ENCODE data around the gene TRIM27.
A peak's percentile ranks its signal among the peaks of the same experiment; 100 is the strongest.
"Not testable (repeated sequence)": the region's sequence is repeated elsewhere in the genome, so short reads cannot be mapped to it uniquely, and the experiment has no call there.

Gene TRIM27

DNA sequence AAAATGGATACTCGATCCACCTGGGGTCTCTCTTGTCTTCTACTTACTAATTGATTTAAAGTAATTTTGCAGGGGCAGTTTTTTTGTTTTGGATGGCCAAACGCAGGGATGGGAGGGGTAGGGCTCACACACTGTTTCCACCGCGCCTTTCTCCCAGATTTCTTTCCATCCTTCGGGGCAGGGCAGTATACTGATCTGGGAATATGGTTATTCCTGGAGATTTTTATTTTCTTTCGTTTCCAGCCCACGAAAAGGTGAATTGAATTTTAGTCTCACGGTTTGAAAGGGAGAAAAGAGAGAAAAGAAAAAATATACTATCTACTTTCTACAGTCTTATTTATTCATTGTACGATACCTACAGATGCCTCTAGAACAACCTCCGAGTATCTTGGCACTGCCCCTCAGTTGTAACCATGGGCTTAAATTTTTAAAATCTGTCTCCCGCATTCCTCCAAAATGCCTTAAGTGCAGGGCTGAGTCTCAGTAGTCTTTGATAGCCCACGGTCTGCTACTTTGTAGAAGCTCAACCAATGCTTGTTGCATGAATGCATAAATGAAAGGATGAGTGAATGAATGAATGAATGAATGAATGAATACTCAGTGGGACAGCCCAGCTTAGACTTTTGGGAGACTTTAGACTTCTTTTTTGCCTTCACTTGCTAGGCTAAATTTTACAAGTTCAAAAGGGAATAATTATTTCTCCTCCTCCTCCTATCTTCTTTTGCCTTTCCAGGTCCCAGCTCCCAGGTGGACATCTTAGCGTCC, 18.1 kb upstream of the TRIM27 start:
- no peak for DNase-seq

DNA sequence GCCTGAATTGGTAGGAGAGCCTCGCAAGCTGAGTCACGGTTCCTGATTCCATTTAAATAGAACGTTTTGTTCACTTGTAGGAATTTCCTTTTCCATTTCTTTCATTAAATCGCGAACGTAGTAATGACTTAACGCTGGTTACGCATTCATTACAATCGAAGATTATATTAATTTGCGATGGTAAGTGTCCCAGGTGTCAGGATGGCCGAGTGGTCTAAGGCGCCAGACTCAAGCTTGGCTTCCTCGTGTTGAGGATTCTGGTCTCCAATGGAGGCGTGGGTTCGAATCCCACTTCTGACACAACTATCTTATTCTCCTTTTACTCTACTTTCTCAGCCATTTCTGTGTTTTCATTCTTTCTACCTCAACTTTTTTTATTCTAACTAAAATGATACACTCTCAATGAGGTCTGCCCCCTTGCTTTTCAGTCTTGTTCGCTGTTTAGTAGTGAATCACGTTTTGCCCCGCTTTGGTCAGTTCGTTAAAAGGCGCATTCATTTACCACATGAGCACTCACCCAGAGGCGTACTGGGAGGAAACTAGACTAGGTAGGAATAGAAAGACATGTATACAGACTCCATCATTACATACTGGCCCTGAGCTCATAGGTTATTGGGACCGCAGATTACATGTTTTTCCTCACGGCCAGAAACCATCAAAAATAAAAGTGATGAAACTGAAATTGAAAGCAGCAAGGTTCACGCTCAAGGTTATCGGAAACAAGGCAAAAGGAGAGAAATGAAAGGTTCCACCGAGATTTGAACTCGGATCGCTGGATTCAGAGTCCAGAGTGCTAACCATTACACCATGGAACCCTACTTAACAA, 17.3 kb upstream of the TRIM27 start:
- peak; percentile 91 for DNase-seq

DNA sequence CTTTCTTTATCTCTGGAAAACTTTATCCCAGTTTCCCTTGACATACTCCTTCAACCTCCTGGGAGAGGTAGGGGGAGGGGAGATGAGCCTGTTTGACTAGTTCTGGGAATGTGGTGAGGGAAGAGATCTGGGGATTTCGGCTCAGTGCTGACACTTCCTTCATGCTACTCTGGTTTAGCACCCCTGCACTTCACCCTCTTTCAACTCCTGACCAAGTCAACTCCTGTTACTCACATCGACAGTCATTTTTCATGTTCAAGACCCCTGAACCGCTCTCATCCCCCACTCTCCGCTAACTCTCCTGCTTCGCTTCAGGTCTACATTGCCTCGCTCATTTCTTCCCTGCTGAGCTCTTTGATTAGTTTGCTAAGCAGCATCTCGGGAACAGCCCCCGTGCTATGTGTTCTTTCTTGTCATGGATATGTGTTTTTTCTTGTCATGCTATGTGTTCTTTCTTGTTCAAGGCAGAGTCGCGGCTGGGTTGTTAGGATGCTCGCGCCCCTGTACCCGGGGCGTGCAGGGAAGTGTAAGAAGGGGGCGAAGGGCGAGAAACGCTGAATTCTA, 16.6 kb upstream of the TRIM27 start:
- peak; percentile 54 for DNase-seq

DNA sequence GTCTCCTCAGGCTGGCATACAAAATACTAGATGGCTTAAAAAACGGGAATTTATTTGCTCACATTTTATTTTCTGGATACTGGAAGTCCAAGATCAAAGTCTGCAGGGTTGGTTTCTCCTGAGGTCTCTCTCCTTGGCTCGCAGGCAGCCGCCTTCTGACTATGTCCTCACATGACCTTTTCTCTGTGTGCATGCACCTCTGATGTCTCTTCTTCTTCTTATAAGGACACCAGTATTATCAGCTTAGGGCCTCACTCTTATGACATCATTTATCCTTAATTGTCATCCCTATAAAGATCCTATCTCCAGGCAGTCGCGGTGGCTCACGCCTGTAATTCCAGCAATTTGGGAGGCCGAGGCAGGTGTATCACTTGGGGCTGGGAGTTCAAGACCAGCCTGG, 9.3 kb upstream of the TRIM27 start:
- DNase-seq: no peak

DNA sequence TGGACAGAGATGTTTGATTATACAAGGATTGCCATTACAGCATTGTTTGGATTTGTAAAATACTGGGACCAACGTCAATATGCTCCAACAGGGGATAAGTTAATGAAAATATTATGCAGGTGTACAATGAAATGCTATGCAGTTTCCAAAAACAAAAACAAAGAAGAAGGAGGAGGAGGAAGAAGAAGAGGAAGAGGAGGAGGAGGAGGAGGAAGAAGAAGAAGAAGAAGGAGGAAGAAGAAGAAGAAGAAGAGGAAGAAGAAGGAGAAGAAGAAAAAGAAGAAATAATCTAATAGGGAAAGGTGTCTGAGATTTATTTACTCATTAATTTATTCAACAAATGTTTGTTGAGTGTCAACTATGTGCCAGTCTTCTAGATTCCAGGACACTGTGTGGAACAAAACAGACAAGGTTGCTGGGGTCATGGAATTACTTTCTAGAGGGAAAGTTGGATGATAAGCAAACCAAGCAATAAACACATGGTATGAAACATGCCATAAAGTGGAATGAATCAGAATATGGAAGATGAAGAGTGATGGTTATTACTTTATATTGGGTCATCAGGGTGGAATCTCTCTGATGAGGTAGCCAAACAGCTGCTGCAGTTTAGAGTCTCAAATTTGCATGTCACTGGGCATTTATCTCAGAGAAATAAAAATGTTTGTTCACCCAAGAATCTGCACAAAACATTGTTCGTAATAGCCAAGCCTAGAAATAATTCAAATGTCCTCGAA, 6.3 kb upstream of the TRIM27 start:
- DNase-seq: no peak

DNA sequence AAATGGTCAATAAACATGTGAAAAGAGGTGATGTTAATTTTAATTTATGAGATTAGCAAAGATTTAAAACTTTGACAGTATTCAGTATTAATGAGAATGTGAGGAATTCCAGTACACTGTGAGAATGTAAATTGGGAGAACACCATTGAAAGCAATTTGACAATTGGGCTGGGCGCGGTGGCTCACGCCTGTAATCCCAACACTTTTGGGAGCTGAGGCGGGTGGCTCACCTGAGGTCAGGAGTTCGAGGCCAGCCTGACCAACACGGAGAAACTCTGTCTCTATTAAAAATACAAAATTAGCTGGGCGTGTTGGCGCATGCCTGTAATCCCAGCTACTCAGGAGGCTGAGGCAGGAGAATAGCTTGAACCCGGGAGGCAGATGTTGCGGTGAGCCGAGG, 5.6 kb upstream of the TRIM27 start:
- DNase-seq: not testable (repeated sequence)

DNA sequence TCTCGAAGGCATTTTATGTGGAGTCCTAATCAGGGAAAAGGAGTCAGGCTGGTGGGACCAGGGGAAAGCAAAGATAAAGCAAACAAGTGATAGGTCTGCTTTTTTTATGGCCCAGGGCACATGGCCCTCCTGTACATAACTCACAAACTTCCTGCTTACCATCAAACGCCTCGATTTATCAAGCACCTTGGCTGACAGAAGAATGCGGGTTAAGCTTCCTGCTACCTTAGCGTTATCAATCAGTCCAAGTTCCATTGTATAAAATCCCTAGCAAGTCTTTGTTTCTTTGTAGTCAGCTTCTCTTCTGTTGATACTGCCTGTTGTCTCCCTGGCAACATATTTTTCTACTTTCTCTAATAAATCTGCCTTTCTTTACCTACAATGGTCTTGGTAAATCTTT, 4.1 kb upstream of the TRIM27 start:
- no peak for DNase-seq

DNA sequence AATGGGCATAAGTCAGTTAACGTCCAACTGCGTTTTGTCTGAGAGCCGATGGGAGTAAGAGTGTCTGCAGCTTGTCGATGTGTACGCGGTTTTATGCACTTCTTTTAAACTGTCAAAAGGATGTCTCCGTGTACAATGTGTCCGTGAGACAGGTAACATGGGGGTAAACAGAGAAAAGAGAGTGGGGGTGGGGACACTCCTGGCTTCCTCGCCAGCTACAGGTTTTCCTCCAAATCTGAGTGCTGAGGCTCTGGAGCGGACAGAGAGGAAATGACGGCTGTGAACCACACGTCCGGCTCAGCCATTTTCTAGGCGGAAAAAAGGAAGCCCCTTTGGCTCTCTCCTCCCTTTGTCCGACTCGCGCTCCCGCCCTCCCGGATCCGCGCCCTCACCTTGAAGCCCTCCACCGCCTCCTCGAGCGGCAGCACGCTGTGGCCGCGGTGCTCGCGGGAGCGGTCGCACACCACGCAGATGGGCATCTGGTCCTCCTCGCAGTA, 916 bp downstream of the TRIM27 start:
- DNase-seq: peak; percentile 68

DNA sequence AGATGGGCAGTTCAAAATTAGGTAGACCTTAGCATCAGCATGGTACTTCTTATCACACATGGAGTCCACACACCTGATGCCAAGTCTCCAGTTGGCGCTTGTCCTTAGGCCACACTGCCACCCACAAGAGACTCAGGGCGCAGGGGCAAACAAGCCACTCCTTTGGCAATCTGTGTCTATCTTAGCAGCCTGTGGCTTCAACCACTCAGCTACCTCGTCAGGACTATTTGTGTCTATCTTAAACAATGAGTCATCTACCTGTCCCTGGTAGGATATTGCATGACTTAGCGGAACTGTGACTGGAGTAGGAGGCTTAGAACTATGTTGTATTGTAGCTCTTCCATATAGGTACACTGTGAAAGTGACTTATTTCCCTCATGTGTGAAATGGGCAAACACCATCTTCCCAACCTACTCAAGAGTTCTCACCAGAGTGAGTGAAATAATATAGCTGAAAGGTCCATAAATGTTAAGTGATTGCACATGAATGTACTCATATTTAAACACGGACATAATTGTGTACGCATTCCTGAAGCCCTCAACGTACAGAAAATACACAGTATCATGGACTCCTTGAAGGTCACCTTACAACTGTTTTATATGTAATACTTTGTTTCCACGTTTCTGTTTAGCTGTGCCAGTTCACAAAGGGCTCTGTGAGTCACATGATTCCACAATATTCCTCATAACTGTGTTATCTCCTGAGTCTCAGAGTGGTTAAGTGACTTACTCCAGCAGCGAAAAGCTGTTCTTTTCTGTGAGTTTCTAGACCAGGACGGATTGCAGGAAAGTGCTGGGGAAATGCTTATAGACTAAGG, 1.6 kb downstream of the TRIM27 start:
- peak; percentile 49 for DNase-seq

DNA sequence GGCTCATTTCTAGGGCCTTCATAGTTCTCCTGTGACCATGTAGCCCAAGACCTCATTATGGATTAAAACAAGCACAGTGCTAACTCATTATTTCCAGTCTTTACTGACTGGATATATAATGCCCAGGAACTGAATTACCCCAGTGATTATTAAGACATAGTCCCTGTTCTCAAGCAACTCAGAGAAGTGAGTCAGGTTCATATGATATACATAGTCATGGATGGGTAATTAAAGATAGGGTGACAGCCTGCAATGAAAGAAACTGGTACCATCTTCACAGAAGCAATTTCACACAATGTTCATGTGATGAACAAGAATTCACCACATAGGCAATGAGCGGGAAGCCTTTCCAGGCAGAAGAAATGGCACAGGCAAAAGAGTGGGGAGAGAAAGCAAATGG, 3.5 kb downstream of the TRIM27 start:
- peak; percentile 80 for DNase-seq

DNA sequence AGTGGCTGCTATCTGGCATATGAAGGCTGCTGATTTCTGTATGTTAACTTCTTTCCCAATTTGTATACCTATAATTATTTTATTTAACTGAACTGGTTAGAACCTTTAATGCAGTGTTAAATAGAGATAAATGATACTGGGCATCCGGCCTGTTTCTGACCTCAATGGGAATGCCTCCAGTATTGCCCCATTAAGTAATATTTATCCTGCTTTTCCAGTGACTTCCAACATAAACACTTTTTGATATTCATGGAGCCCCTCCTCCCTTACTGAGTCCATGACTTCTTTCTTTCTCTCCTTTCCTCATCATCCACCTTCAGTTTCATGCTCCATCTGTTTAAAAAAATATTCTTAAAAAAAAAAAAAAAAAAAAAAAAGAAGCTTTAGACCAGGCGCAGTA, 8.8 kb downstream of the TRIM27 start:
- DNase-seq: no peak

DNA sequence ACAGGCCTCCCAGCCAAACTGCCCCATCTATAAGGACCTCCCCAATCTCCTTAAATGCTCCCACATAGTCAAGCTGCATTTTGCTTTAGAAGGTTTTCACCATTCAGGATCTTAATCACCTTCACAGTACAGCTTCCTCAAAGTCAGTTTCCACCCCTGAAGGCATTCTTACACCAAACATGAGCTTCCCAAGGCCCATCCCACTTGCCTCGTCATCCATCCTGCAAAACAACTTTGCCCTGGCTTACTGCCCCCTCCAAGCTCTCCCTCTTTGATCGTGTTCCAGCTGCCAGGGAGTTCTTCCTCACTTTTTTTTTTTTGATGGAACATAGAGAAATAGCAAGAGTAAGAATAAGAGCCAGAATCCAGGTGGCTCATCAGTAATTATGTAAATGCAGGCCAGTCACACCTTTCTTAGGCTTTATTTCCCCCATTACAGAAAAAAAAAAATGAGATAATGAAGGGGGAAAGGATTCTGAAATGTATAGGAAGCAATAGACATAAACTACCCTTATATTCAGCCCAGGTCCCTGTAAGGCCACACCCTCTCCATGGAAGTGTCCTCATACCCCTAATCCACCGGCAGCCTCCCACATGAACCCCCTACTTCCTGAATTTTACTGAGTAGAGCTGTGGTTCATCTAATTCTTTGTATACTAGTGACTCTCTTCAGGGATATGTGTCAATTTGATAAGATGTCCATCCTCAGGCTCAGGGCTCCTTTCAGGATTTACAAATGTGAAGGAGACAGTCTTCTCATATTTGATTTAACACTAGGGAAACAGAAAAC, 12.7 kb downstream of the TRIM27 start:
- peak; percentile 51 for DNase-seq

DNA sequence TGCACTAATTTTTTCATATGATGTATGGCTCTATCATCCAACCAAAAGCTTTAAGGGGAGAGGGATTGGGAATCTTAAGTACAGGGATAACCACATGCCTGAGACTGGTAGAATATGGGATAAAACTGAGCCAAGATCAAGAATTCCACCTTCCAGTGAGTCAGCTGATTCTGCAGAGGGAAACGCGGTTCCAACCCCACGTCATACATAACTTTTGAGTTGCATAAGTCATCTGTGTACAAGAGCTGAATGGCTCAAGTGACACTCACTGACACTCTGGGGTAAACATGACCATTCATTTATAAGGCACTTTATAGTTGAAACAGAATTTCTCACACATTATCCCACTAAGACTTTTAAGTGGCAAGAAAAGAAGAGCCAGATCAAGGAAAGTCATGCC, 16.4 kb downstream of the TRIM27 start:
- DNase-seq: peak; percentile 72

DNA sequence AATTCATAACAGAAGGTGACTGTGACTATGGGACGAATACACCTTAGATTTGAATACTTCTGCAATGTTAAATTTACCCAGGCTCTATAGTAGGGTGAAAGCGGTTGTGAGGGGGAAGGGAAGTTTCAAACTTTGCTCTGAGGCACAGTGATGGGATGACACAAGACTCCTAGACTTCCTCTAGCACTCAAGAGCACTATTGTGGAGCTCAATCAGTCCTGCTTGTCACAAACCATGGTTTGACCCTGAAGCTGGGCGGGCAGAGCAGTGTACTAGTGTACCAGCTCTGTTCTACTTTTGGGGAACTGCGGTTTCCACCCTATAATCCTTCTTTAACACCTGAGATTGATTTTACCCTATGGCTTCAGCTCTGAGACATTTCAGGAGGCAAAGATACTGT, 17.1 kb downstream of the TRIM27 start:
- DNase-seq: peak; percentile 49

DNA sequence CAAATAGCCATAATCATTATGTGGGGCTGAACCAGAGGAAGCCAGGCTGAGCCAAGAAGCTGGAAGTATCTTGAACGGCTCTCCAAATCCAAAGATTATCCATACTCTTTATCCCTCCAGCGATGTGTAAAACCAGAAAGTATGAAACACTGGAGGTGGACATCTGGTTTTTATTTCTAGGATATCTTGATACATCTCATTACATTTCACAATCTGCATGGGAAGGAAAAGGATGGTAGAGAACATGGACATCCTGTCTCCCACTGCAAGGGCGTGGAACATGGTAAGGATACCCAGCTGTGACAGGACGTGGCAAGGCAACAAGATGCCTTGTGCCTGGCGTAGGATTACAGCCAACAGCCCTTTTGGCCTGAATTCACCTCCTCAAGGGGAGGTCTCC, 20.1 kb downstream of the TRIM27 start:
- no peak for DNase-seq

DNA sequence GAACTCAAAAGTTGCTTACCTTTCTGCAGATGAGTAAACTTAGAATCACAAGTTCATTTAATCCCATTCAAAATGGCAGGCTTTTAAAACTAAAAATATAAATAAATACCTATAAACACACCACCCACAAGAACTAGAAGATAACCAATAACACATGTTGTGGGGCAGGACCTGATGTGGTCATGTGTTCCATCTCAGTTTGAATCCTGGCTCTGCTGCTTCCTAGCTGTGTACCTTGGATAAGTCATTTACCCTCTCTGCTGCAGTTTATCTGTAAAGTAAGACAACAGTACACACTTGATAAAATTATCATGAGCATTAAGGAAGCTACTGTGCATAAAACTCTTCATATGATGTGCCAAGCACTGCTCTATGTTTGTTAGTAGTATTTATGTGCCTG, 22.0 kb downstream of the TRIM27 start:
- no peak for DNase-seq

DNA sequence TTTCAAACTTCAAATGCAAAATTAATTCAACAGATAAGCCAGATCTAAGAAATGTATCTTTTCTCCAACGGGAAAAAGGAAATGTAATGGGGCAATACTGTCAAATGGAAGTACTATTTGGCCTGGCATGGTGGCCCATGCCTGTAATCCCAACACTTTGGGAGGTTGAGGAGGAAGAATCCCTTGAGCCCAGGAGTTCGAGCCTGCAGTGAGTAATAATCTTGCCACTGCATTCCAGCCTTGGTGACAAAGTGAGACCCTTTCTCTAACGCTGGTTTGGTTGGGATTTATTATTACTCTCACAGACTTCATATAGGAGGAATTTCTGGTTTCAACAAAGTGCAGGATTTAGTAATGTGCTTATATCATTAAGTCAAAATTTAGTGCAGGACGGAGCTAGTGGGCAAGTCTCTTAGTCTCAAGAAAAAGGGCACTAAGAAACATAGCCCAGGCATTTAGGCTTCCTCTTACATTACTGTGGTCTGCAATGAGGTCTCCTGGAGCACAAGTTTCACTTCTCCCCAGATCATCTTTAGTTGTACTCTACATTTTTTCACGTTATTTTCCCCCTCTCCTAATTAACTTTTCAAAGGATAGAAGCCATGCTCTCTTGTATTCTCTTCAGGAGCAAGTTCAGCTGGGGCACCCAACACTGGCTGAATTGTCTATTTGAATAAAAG, 23.1 kb downstream of the TRIM27 start:
- DNase-seq: peak; percentile 49

DNA sequence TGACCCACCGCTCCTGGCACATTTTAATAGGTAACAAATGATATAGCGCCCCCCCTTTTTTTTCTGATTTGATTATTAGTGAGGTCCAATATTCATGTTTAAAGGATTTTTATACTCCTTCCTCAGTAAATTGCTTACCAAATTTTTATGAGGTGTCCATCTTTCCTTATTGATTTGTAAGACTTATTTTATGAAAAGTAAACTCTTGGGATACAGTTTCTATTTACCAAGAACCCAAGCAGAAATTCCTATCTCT, 25.1 kb downstream of the TRIM27 start:
- no peak for DNase-seq

DNA sequence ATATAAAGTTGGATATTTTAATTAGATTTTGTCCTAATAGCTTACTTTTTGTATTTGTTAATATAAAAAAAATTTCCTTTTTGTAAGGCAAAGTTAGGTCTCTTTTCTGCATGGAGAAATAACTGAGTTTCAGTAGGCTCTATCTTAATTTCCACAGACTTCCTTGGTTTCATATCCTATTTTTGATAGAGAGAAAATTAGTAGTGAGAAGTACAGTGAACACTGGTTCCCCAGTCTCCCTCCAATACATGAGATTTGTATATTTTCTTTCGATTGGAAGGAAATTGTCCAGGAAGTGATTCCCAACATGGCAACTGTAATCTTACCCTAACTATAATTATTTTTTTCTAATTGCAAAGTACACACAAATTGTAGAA, 26.4 kb downstream of the TRIM27 start:
- DNase-seq: peak; percentile 74

DNA sequence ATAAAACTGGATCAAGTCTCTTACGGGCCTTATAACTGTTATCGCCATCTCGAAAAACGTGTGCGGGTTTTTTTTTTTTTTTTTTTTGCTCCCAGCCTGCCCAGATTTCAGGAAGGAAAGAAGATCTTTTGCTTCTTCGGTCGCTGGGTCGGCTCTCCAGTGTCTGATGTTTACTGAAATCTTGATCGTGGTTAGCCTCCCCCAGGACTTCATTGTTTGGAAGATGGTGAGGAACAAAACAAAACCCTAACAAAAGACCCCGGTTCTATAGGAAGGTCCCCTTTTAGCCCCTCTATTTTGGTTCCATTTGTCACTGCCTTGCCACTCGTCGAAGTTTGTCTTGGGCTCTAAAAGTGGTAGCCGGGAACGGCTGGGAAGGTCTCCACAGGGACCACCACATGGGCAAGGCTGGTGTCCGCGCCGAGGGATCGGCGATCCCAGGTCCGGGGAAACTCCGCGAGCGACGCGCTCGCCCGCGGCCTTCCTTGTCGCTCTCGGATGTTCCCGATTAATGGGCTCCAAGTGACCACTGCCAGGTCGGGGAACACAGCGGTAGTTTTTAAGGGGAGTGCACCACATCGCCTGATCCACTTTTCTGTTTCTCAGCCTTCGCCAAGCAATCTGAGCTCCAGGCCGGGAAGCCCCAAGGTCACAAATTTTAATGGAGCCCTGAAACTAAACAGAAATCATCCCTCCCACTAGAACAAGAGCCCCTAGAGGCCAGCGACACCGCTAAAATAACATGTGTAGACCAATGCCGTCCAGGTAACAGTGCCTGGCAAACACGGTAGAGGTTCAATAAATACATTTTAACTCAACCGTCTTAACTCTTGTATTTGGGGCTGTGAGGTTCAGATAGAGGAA, 27.0 kb downstream of the TRIM27 start:
- DNase-seq: peak; percentile 48

Measured in suppressor macrophage treated with lipopolysaccharide for 4 hours (primary cell).